ENCODE results near the gene SLC16A8. TPM values are rescaled to one million over a fixed set of nuclear protein-coding genes. Genes with fewer than 3 reads are reported as not detected.

SLC16A8 gene
- total RNA-seq, 1 donor from 2014 or later, result not detected

- Mint-ChIP-seq H3K27ac (ENCODE audit: unreplicated experiment) (no peak overlapping the region), H3K4me1 (ENCODE audit: low read depth, unreplicated experiment) (no peaks in the 10 kb centered on the region), H3K9me3 (ENCODE audit: unreplicated experiment) (no peaks in the 10 kb centered on the region), H3K27me3 (ENCODE audit: low read depth, unreplicated experiment) (peaks cover 9% of the 10 kb centered on the region), H3K4me3 (ENCODE audit: unreplicated experiment) (no peak overlapping the region), H3K36me3 (ENCODE audit: low read depth, unreplicated experiment) (no peaks in the 10 kb centered on the region)
- Histone ChIP-seq H3K27me3 (ENCODE audit: insufficient read depth, low read length) (no peaks in the 10 kb centered on the region), H3K27ac (ENCODE audit: low read depth, low read length) (no peak overlapping the region), H2AFZ (ENCODE audit: low read depth, low read length) (no peak overlapping the region), H3K9me3 (ENCODE audit: insufficient read depth, low read depth, low read length) (no peaks in the 10 kb centered on the region), H3K9ac (ENCODE audit: low read length) (no peak overlapping the region), H4K20me1 (ENCODE audit: insufficient read depth, low read length) (no peaks in the 10 kb centered on the region), H3K4me1 (ENCODE audit: insufficient read depth, low read length) (no peaks in the 10 kb centered on the region), H3K4me2 (ENCODE audit: low read length) (no peak overlapping the region), H3K79me2 (ENCODE audit: insufficient read depth, low read length) (no peaks in the 10 kb centered on the region), H3K4me3 (ENCODE audit: insufficient read depth, low read depth, low read length) (no peak overlapping the region), H3K36me3 (ENCODE audit: insufficient read depth, low read length) (no peaks in the 10 kb centered on the region)
- no peak for TF ChIP-seq CTCF (IDR thresholded peaks at IDR 0.05; ENCODE audit: insufficient read depth, low read depth, low read length)
- no peak for TF ChIP-seq EZH2 (IDR thresholded peaks at IDR 0.05; ENCODE audit: insufficient read depth, low read length)
- DNase-seq (ENCODE audit: low read depth), result no peak
- FAIRE-seq, result no peak
Observed at GRCh38 chr22:38104084-38104483, 20.1 kb upstream of the SLC16A8 start.

- Histone ChIP-seq H3K9ac (ENCODE audit: low read length) (no peak overlapping the region), H3K27ac (ENCODE audit: low read depth, low read length) (no peak overlapping the region), H3K27me3 (ENCODE audit: insufficient read depth, low read length) (no peaks in the 10 kb centered on the region), H2AFZ (ENCODE audit: low read depth, low read length) (no peak overlapping the region), H4K20me1 (ENCODE audit: insufficient read depth, low read length) (no peaks in the 10 kb centered on the region), H3K36me3 (ENCODE audit: insufficient read depth, low read length) (no peaks in the 10 kb centered on the region), H3K4me3 (ENCODE audit: insufficient read depth, low read depth, low read length) (no peak overlapping the region), H3K79me2 (ENCODE audit: insufficient read depth, low read length) (no peaks in the 10 kb centered on the region), H3K9me3 (ENCODE audit: insufficient read depth, low read depth, low read length) (no peaks in the 10 kb centered on the region), H3K4me2 (ENCODE audit: low read length) (no peak overlapping the region), H3K4me1 (ENCODE audit: insufficient read depth, low read length) (peaks cover 2% of the 10 kb centered on the region)
- no peak overlapping the region for H3K4me3 Mint-ChIP-seq (ENCODE audit: unreplicated experiment)
- no peak for TF ChIP-seq EZH2 (IDR thresholded peaks at IDR 0.05; ENCODE audit: insufficient read depth, low read length)
- no peak for TF ChIP-seq CTCF (IDR thresholded peaks at IDR 0.05; ENCODE audit: insufficient read depth, low read depth, low read length)
- H3K9me3 Mint-ChIP-seq (ENCODE audit: unreplicated experiment), result no peaks in the 10 kb centered on the region
- H3K27me3 Mint-ChIP-seq (ENCODE audit: low read depth, unreplicated experiment), result peaks cover 9% of the 10 kb centered on the region
- H3K4me1 Mint-ChIP-seq (ENCODE audit: low read depth, unreplicated experiment), result peaks cover 2% of the 10 kb centered on the region
- no peaks in the 10 kb centered on the region for H3K36me3 Mint-ChIP-seq (ENCODE audit: low read depth, unreplicated experiment)
- no peak overlapping the region for H3K27ac Mint-ChIP-seq (ENCODE audit: unreplicated experiment)
- FAIRE-seq, result no peak
- no peak for DNase-seq (ENCODE audit: low read depth)
Observed at GRCh38 chr22:38103641-38104040, 19.7 kb upstream of the SLC16A8 start.

GRCh38 chr22:38098410-38099249, 14.6 kb upstream of the SLC16A8 start:
- no peak overlapping the region for H3K4me3 ChIP-seq (ENCODE audit: insufficient read depth, low read depth, low read length)
- Mint-ChIP-seq H3K27me3 (ENCODE audit: low read depth, unreplicated experiment) (peaks cover 2% of the 10 kb centered on the region), H3K9me3 (ENCODE audit: unreplicated experiment) (no peaks in the 10 kb centered on the region), H3K4me1 (ENCODE audit: low read depth, unreplicated experiment) (peaks cover 6% of the 10 kb centered on the region), H3K27ac (ENCODE audit: unreplicated experiment) (no peak overlapping the region), H3K4me3 (ENCODE audit: unreplicated experiment) (peak overlapping the region; percentile 23), H3K36me3 (ENCODE audit: low read depth, unreplicated experiment) (no peaks in the 10 kb centered on the region)
- H4K20me1 ChIP-seq (ENCODE audit: insufficient read depth, low read length), result no peaks in the 10 kb centered on the region
- peak overlapping the region; percentile 28 for H3K4me2 ChIP-seq (ENCODE audit: low read length)
- H3K9ac ChIP-seq (ENCODE audit: low read length), result peak overlapping the region; percentile 29
- H2AFZ ChIP-seq (ENCODE audit: low read depth, low read length), result peak overlapping the region; percentile 5
- H3K36me3 ChIP-seq (ENCODE audit: insufficient read depth, low read length), result no peaks in the 10 kb centered on the region
- DNase-seq (ENCODE audit: low read depth) (peak; percentile 32), FAIRE-seq (no peak)
- H3K27me3 ChIP-seq (ENCODE audit: insufficient read depth, low read length), result no peaks in the 10 kb centered on the region
- TF ChIP-seq EZH2 (IDR thresholded peaks at IDR 0.05; ENCODE audit: insufficient read depth, low read length), result no peak
- TF ChIP-seq CTCF (IDR thresholded peaks at IDR 0.05; ENCODE audit: insufficient read depth, low read depth, low read length), result no peak
- peaks cover 9% of the 10 kb centered on the region for H3K4me1 ChIP-seq (ENCODE audit: insufficient read depth, low read length)
- no peaks in the 10 kb centered on the region for H3K9me3 ChIP-seq (ENCODE audit: insufficient read depth, low read depth, low read length)
- no peak overlapping the region for H3K27ac ChIP-seq (ENCODE audit: low read depth, low read length)
- H3K79me2 ChIP-seq (ENCODE audit: insufficient read depth, low read length), result no peaks in the 10 kb centered on the region

All from astrocyte (in vitro differentiated cells and primary cell).